ENCODE data around the gene GSC2.

GSC2 gene

GRCh38 chr22:19132153-19132552 is 17.9 kb downstream of the GSC2 start:
- in situ Hi-C loops (cut with HindIII; ENCODE audit: low sequenced_read_pairs): no loop called here
- TF ChIP-seq, protein P1, sequence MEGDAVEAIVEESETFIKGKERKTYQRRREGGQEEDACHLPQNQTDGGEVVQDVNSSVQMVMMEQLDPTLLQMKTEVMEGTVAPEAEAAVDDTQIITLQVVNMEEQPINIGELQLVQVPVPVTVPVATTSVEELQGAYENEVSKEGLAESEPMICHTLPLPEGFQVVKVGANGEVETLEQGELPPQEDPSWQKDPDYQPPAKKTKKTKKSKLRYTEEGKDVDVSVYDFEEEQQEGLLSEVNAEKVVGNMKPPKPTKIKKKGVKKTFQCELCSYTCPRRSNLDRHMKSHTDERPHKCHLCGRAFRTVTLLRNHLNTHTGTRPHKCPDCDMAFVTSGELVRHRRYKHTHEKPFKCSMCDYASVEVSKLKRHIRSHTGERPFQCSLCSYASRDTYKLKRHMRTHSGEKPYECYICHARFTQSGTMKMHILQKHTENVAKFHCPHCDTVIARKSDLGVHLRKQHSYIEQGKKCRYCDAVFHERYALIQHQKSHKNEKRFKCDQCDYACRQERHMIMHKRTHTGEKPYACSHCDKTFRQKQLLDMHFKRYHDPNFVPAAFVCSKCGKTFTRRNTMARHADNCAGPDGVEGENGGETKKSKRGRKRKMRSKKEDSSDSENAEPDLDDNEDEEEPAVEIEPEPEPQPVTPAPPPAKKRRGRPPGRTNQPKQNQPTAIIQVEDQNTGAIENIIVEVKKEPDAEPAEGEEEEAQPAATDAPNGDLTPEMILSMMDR (IDR thresholded peaks at IDR 0.05; ENCODE audit: low read depth, low read length, missing control alignments): no peak
- no peak overlapping the region for H3K4me3 ChIP-seq (ENCODE audit: low read depth, low read length)
- no peak for DNase-seq (ENCODE audit: low read depth)

GRCh38 chr22:19131685-19132015 is 18.4 kb downstream of the GSC2 start:
- TF ChIP-seq, protein P1 (IDR thresholded peaks at IDR 0.05; ENCODE audit: low read depth, low read length, missing control alignments): no peak
- in situ Hi-C loops (cut with HindIII; ENCODE audit: low sequenced_read_pairs): no loop called here
- no peak overlapping the region for H3K4me3 ChIP-seq (ENCODE audit: low read depth, low read length)
- DNase-seq (ENCODE audit: low read depth): no peak

GRCh38 chr22:19130959-19131684 is 19.0 kb downstream of the GSC2 start, which contains the start of gene TSSK2:
TSS of gene TSSK2 (plus strand) at chr22:19131308. CDS start at chr22:19131400, 92 bp downstream.
- H3K4me3 ChIP-seq (ENCODE audit: low read depth, low read length): no peak within 1 kb of the TSS
- TF ChIP-seq, protein P1 (IDR thresholded peaks at IDR 0.05; ENCODE audit: low read depth, low read length, missing control alignments): no peak
- in situ Hi-C loops (cut with HindIII; ENCODE audit: low sequenced_read_pairs): no loop called here
- DNase-seq (ENCODE audit: low read depth): no peak

DNA sequence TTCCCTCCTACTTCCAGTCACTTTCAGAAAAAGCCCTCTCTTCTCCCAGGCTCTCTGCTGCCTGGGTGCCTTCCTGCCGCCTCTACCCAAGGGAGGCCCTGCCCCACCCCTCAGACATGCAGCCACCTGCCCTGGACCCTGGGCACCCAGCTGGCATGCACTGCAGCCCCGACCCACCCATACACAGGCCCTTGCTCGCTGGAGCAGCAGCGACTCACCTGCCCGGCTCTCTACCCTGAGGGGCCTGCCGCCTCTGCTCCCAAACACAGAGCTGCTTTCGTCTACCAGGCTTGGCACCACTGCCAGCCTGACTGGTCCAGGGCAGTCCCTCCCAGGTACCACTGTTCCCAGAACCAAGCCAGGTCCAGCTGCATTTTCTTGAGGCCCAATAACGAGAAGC is 20.2 kb downstream of the GSC2 start:
- in situ Hi-C loops (cut with HindIII; ENCODE audit: low sequenced_read_pairs): no loop called here
- TF ChIP-seq, protein P1 (IDR thresholded peaks at IDR 0.05; ENCODE audit: low read depth, low read length, missing control alignments): no peak
- no peak for DNase-seq (ENCODE audit: low read depth)

GRCh38 chr22:19128946-19129727 is 21.0 kb downstream of the GSC2 start:
- no peak overlapping the region for H3K4me3 ChIP-seq (ENCODE audit: low read depth, low read length)
- no peak for DNase-seq (ENCODE audit: low read depth)
- TF ChIP-seq, protein P1 (IDR thresholded peaks at IDR 0.05; ENCODE audit: low read depth, low read length, missing control alignments): no peak
- in situ Hi-C loops (cut with HindIII; ENCODE audit: low sequenced_read_pairs): no loop called here

More for the DNA sequence above, 20.2 kb downstream of the GSC2 start:
- no peak overlapping the region for H3K4me3 ChIP-seq (ENCODE audit: low read depth, low read length)

DNA sequence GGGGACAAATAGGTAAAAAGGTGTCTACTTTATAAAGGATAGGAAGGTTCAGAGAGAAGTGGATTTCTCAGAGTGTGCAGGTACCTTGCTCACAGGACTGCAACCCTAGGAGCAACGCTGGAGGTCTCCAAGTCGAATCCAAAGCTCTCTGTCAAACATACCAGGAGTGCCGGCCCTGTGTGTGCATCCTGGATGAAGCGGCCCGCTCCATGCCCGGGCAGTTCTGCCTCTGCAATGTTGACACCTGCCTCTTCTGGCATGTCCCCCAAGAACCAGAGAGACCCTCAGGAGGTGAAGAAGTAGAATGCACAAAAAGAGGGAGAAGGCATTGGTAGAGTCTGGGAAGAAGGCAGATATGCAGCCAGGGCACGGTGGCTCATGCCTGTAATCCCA is 22.1 kb downstream of the GSC2 start:
- DNase-seq (ENCODE audit: low read depth): no peak
- TF ChIP-seq, protein P1 (IDR thresholded peaks at IDR 0.05; ENCODE audit: low read depth, low read length, missing control alignments): no peak
- H3K4me3 ChIP-seq (ENCODE audit: low read depth, low read length): no peak overlapping the region
- in situ Hi-C loops (cut with HindIII; ENCODE audit: low sequenced_read_pairs): no loop called here

Measured in astrocyte of the cerebellum (primary cell).